ENCODE data around the gene YTHDF2.

YTHDF2 gene

DNA sequence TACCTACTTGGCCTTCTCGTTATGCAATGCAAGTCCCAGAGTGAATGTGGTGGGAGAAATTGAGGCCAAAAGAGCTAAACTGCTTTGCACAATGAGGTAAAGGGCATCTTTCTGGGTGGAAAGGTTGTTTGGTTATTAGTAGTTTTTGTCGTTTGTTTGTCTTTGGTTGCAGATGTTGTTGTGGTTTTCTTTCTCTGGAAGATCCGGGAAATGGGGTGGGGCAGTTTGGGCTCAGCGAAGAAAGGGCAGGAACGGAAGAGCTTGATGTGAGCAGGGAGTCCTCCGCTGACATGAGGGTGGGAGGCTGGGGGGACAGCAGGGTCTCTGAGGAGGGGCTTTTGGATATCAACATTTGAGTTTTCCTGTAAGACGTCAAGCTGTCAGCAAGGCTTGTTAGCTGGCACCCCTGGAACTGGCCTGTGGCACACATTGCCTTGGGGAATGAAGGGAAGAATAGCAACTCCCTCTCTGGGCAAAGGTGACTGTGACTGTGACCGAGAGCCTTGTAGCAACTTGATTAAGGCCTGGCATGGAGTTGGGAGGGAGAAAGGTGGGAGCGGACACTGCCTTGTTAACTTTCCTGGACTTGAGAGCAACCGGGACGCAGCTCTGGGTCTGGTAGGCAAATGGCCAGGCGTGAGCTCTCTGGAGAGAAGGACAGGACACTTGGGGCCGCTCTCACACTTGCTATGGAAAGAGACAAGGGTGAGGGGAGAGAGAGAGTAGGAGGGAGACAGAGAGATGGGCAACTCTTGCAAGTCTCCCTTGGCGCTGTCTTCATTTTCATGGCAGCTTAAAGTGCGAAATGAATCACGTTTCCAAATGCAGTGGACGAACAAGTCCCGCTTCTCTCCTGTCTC is 59.8 kb downstream of the YTHDF2 start:
- no peak for DNase-seq (ENCODE audit: low read depth in 2 of 3, low spot score in 2 of 3)

GRCh38 chr1:28800324-28800723 is 63.6 kb downstream of the YTHDF2 start:
- DNase-seq (ENCODE audit: low read depth in 2 of 3, low spot score in 2 of 3): no peak

GRCh38 chr1:28801461-28801860 is 64.7 kb downstream of the YTHDF2 start:
- DNase-seq (ENCODE audit: low read depth in 2 of 3, low spot score in 2 of 3): no peak

DNA sequence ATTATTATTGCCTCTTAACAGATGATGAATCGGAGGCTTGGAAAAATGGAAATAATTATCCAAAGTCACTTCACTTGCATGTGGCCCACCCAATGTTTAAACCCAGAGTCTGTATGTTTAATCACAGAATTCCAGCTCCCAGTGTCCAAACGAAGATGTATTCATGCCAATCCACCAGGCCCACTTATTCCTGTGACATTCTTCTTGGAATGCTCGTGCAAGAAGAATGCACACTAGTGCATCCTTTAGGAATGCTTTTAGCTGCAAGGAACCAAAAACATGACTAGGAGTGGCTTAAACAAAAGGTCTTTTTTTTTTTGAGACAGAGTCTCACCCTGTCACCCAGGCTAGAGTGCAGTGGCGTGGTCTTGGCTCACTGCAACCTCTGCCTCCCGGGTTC is 66.3 kb downstream of the YTHDF2 start:
- no peak for DNase-seq (ENCODE audit: low read depth in 2 of 3, low spot score in 2 of 3)

GRCh38 chr1:28803662-28804061 is 66.9 kb downstream of the YTHDF2 start:
- no peak for DNase-seq (ENCODE audit: low read depth in 2 of 3, low spot score in 2 of 3)

GRCh38 chr1:28804071-28804470 is 67.3 kb downstream of the YTHDF2 start:
- no peak for DNase-seq (ENCODE audit: low read depth in 2 of 3, low spot score in 2 of 3)

- no peak for DNase-seq (ENCODE audit: low read depth in 2 of 3, low spot score in 2 of 3)
Observed at GRCh38 chr1:28807046-28807445, 70.3 kb downstream of the YTHDF2 start.

DNA sequence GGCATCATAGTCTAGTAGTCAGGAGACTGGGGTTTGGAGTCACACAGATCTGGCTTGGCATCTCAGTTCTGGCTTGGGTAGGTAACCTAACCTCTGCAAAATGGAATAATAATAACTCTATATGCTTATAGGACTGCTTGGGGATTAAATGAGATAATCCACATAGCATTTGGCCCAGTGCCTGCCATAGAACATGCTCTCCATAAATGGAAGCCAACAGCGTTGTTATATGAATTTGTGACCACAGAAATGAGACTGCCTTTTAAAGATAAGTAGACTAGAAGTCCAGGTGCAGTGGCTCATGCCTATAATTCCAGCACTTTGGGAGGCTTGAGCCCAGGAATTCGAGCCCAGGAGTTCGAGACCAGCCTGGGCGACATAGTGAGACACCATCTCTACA is 71.2 kb downstream of the YTHDF2 start:
- no peak for DNase-seq (ENCODE audit: low read depth in 2 of 3, low spot score in 2 of 3)

GRCh38 chr1:28811369-28811765 is 74.6 kb downstream of the YTHDF2 start:
- no peak for DNase-seq (ENCODE audit: low read depth in 2 of 3, low spot score in 2 of 3)

DNA sequence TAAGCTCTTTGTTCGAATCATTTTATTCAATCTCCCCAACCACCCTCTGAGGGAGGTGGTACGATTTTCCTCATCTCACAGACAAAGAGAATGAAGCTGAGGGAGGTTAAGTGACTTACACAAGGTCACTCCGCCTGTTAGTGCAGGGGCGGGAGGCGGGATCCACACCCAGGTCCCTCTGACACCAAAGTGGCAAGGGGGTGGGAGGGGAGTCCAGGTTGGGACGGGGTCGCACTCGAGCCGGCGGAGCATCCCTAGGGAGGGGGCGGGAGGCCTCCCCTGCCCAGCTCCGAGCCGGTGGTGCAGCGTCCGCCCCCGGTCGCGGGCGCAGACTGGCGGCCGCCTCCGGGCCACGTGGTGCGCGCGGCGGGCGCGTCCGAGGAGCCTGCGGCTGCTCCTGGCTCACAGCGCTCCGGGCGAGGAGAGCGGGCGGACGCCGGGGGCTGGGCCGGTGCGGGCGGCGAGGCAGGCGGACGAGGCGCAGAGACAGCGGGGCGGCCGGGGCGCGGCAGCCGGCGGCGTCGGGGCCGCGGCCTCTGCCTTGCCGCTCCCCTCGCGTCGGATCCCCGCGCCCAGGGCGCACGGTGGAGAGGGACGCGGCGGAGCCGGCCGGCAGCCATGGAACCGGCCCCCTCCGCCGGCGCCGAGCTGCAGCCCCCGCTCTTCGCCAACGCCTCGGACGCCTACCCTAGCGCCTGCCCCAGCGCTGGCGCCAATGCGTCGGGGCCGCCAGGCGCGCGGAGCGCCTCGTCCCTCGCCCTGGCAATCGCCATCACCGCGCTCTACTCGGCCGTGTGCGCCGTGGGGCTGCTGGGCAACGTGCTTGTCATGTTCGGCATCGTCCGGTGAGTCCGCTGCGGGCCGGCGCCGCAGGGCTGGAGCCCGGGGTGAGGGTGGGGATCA is 75.3 kb downstream of the YTHDF2 start, which contains the start of gene OPRD1:
Gene OPRD1 (plus strand): TSS at position 405 of the 903 bp plus-strand sequence. CDS start 214 bp downstream, at position 619.
- DNase-seq (ENCODE audit: low read depth in 2 of 3, low spot score in 2 of 3): no peak

DNA sequence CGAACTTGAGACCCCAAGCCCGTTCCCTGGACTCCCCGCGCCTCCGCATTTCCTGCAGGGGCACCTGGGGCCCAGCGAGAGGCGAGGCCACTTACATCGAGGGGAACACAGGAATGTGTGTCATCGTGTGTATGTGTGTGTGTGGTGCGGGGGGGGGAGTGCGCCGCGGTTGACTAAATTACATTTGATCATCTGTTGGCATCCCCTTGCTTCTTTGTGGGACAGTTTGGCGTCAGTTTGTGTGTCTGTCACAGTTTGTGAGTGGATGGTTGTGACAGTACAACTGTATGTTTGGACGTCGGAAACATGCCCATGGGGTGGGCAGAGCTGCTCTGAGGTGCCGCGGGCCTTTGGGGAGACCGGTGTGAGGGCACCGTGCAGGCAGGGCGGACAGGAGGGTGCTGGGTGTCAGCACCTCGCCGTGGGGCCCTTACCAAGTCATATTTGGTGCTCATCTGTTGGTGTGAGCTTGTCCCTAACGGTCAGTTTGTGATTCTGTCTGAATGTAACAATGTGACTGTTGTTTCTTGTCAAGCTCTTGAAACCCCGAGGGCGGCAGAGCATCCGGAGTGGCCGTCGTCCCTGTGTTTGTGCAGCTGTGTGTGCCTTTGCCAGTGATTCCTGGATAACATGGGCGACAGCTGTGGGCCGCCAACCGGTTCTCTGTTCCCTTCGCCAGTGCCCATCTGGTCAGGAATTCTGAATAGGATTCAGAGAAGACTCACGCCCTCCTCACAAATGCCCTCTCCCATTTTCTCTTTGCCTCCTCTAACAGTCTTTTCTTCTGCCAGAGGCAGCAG is 76.1 kb downstream of the YTHDF2 start:
- no peak for DNase-seq (ENCODE audit: low read depth in 2 of 3, low spot score in 2 of 3)

DNA sequence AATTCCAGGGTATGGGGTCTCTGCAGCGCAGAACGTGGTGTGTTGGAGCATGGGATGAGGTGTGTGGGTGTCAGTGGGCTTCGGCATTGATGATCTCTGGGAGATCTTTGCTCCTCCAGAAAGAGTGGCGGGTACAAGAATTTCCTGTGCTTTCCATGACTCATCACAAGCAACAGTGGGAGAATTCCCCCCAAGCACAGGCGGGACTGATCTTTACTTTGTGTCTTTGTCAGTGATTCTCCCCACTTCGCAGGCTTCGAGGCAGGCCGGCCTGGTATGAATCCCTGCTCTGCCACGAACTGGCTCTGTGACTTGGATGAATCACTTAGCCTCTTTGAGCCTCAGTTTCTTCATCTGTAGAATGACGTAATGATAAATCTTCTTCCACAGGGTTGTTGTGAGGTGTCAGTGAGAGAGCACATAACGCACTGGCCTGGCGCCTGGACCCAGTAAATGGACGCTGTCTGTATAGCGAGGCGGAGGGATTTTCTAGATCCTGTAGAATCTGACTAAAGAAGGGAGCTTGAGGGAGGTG is 77.3 kb downstream of the YTHDF2 start:
- DNase-seq (ENCODE audit: low read depth in 2 of 3, low spot score in 2 of 3): no peak

GRCh38 chr1:28815533-28816185 is 78.9 kb downstream of the YTHDF2 start:
- no peak for DNase-seq (ENCODE audit: low read depth in 2 of 3, low spot score in 2 of 3)

GRCh38 chr1:28817133-28817532 is 80.4 kb downstream of the YTHDF2 start:
- DNase-seq (ENCODE audit: low read depth in 2 of 3, low spot score in 2 of 3): no peak

- DNase-seq (ENCODE audit: low read depth in 2 of 3, low spot score in 2 of 3): no peak
Observed at GRCh38 chr1:28819020-28819419, 82.3 kb downstream of the YTHDF2 start.

Measured in activated CD8-positive, alpha-beta memory T cell treated with anti-CD3 and anti-CD28 coated beads for 48 hours (primary cell).